Measurements from ENCODE around the gene CST7.
"Not testable (repeated sequence)": the region's sequence is repeated elsewhere in the genome, so short reads cannot be mapped to it uniquely, and the experiment has no call there.

The CST7 gene

DNA sequence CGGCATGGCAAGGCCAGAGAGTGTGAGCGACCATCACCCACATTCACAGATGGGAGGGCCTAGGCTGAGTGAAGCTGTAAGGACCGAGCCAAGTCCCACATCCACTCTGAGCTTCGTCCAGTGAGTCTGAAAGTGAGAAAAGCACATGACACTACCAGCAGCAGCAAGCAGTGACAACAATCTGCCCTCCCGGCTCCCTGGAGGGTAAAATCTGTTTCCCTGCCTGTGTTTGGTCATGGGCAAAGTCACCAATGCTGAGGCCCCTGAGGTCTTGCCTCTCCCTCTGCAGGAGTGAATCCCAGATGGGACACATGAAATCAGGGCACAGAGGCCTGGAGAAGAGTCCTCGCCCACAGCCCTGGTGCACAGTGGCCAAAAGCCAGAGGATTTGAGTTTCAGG, 6.4 kb upstream of the CST7 start:
- ChIA-PET CTCF (interaction anchor here (2.1 kb wide), 1 partner anchor 12 kb away, joined by 6 read pairs; no protein-coding TSS in a partner anchor), POLR2A (no interaction called here)
- DNase-seq (ENCODE audit: extremely low spot score), result no peak
- no peak for TF ChIP-seq CTCF (IDR thresholded peaks at IDR 0.05; ENCODE audit: control extremely low read depth, extremely low read depth, low read depth, missing control alignments)

GRCh38 chr20:24943196-24943595, 5.9 kb upstream of the CST7 start:
- DNase-seq (ENCODE audit: extremely low spot score), result no peak
- ChIA-PET POLR2A (no interaction called here), CTCF (interaction anchor here (2.1 kb wide), 1 partner anchor 12 kb away, joined by 6 read pairs; no protein-coding TSS in a partner anchor)
- TF ChIP-seq CTCF (IDR thresholded peaks at IDR 0.05; ENCODE audit: control extremely low read depth, extremely low read depth, low read depth, missing control alignments), result no peak

DNA sequence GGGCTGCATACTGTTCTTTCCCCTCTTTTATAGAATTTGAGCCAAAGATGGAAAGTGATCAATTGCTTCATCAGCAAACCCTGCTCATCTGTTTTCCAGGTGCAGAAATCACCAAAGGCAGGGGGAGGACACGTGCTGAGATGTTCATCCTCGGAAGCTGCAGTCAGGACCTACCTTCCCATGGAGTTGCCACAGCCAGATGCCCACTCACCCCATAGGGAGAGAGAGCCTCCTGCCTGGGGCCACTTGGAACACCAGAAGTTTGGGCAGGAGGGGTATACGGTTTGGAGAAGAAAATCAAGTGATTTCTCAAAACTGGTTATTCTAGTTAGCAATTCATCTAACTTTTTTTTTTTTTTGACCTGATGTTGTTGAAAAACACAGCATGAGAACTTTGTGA, 5.3 kb upstream of the CST7 start:
- no peak for DNase-seq (ENCODE audit: extremely low spot score)
- ChIA-PET POLR2A (no interaction called here), CTCF (interaction anchor here (2.1 kb wide), 1 partner anchor 13 kb away, joined by 6 read pairs; no protein-coding TSS in a partner anchor)
- TF ChIP-seq CTCF (IDR thresholded peaks at IDR 0.05; ENCODE audit: control extremely low read depth, extremely low read depth, low read depth, missing control alignments), result no peak

DNA sequence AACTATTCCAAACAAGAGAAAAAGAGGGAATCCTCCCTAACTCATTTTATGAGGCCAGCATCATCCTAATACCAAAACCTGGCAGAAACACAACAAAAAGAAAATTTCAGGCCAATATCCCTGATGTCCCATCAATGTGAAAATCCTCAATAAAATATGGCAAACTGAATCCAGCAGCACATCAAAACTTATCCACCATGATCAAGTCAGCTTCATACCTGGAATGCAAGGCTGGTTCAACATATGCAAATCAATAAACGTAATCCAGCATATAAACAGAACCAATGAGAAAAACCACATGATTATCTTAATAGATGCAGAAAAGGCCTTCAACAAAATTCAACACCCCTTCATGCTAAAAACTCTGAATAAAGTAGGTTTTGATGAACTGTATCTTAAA, 2.7 kb upstream of the CST7 start:
- DNase-seq (ENCODE audit: extremely low spot score); POLR2A ChIA-PET: not testable (repeated sequence)
- CTCF ChIA-PET, result interaction anchor here (1.6 kb wide), 1 partner anchor 16 kb away, joined by 5 read pairs; no protein-coding TSS in a partner anchor

DNA sequence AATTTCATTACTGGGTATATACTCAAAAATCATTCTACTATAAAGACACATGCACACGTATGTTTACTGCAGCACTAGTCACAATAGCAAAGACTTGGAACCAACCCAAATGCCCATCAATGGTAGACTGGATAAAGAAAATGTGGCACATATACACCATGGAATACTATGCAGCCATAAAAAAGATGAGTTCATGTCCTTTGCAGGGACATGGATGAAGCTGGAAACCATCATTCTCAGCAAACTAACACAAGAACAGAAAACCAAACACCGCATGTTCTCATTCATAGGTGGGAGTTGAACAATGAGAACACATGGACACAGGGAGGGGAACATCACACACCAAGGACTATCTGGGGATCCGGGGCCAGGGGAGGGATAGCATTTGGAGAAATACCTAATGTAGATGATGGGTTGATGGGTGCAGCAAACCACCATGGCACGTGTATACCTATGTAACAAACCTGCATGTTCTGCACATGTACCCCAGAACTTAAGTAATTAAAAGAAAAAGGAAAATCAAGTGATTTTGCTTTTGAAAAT, 602 bp upstream of the CST7 start:
- DNase-seq (ENCODE audit: extremely low spot score); POLR2A ChIA-PET: not testable (repeated sequence)
- CTCF ChIA-PET, result interaction anchor here (1.6 to 2.6 kb wide), 2 partner anchors 13 to 17 kb away, joined by 3 to 5 read pairs; no protein-coding TSS in a partner anchor

- POLR2A ChIA-PET, result no interaction called here
- no peak for TF ChIP-seq CTCF (IDR thresholded peaks at IDR 0.05; ENCODE audit: control extremely low read depth, extremely low read depth, low read depth, missing control alignments)
- no peak for DNase-seq (ENCODE audit: extremely low spot score)
- CTCF ChIA-PET, result interaction anchor here (1.3 to 2.6 kb wide), 2 partner anchors 12 to 19 kb away, joined by 3 to 5 read pairs; no protein-coding TSS in a partner anchor
These were observed 673 bp downstream of the CST7 start for GRCh38 chr20:24949756-24950127.

- POLR2A ChIA-PET, result no interaction called here
- CTCF ChIA-PET, result interaction anchor here (1.3 to 2.6 kb wide), 2 partner anchors 12 to 19 kb away, joined by 3 to 5 read pairs; no protein-coding TSS in a partner anchor
- no peak for DNase-seq (ENCODE audit: extremely low spot score)
- TF ChIP-seq CTCF (IDR thresholded peaks at IDR 0.05; ENCODE audit: control extremely low read depth, extremely low read depth, low read depth, missing control alignments), result no peak
These were observed 1.2 kb downstream of the CST7 start for GRCh38 chr20:24950128-24950835.
